AG04449 (cell line): ENCODE data around the gene PRKAR1B.

Experiments
- CTCF ChIA-PET: fragments of 350-600 bp; formaldehyde crosslinking; extraction: SDS; loops from one replicate; lab custom pipeline; 2021; ENCODE audit warnings: antibody characterized with exemption; lab: Yijun Ruan, JAX
- POLR2A ChIA-PET: fragments of 400-600, 350-600 bp; formaldehyde crosslinking; extraction: SDS; loops from one replicate; lab custom pipeline; 2020; ENCODE audit warnings: antibody characterized with exemption, inconsistent platforms; lab: Yijun Ruan, JAX
- DNase-seq: peaks from one replicate; pipeline ENCODE4 v3.0.0-alpha.2; 2010; ENCODE audit warnings: low read depth, low spot score
- H3K4me3 ChIP-seq: 2 replicates; pipeline ENCODE4 v1.5.1; 2011; ENCODE audit warnings: low read depth, mild to moderate bottlenecking, control low read depth, low read length
- CTCF ChIP-seq: IDR thresholded peaks from one replicate; pipeline ENCODE4 v1.5.1; 2011; ENCODE audit warnings: mild to moderate bottlenecking, moderate library complexity, low read length, control low read depth, inconsistent platforms; ENCODE audit not compliant: insufficient read depth; ENCODE audit errors: missing control alignments

The PRKAR1B gene

DNA sequence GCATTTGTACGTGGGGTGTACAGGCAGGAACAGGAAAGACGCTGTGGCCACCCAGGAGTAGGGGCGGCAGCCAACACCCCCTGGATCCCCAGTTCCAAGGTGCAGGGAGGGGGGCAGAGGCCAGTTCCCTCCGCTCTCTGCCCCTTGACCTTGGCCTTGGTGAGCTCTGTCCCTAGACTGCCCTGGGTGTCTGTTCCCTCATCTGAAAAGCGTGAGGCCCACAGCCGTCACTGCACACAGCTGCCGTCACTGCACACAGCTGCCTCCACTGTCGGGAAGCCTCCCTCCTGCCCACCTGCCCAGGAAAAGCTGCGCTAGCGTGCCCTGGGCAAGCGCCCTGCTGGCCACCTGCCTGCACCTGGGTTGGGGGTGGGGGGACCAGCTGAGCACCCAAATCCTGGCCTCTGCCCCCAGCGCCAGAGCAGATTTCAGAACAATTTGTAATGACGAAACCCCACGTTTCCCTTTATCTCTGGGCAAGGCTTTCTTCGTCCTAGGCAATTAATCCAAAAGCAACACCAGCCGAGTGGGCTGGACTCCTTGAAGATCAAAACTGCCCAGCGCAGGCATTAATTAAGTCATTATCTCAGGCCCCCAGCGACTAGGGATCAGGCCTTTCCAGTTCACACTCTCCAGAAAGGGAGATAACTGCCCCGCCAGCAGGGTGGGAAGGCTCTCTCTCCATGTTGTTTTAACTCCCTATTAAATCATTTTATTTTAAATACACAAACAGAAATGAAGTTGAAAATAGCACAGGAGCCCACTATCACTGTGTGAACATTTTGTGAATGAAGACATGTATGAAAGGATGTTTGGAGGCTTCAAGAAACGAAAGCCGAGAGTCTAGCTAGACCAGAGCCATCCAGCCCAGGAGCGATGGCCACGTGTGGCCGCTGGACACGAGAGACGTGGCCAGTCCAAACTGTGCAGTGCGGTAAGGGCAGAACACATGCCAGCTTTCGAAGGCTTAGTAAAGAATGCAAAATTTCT lies 203.4 kb downstream of the PRKAR1B start:
- ChIA-PET POLR2A (interaction anchor here (1.1 kb wide), 1 partner anchor 19 kb away, joined by 3 read pairs; no protein-coding TSS in a partner anchor), CTCF (interaction anchor here (0.8 to 3.2 kb wide), 3 partner anchors 10 to 202 kb away, joined by 3 to 9 read pairs (median 4); no protein-coding TSS in a partner anchor)
- no peak overlapping the region for H3K4me3 ChIP-seq
- no peak for TF ChIP-seq CTCF
- DNase-seq, result no peak

- TF ChIP-seq CTCF, result no peak
- no peak for DNase-seq
- H3K4me3 ChIP-seq, result no peak overlapping the region
- ChIA-PET CTCF (interaction anchor here (3.2 kb wide), 1 partner anchor 202 kb away, joined by 9 read pairs; no protein-coding TSS in a partner anchor), POLR2A (interaction anchor here (1.1 kb wide), 1 partner anchor 20 kb away, joined by 3 read pairs; no protein-coding TSS in a partner anchor)
These were observed 204.1 kb downstream of the PRKAR1B start for GRCh38 chr7:522951-523314.

GRCh38 chr7:522071-522950 lies 204.8 kb downstream of the PRKAR1B start:
- ChIA-PET POLR2A (no interaction called here), CTCF (interaction anchor here (1.0 to 1.1 kb wide), 3 partner anchors 11 to 16 kb away, joined by 3 to 4 read pairs (median 3); no protein-coding TSS in a partner anchor)
- H3K4me3 ChIP-seq, result peak overlapping the region; percentile 41
- no peak for DNase-seq
- TF ChIP-seq CTCF, result no peak

GRCh38 chr7:521221-522070 lies 205.6 kb downstream of the PRKAR1B start:
- no peak for TF ChIP-seq CTCF
- H3K4me3 ChIP-seq, result peak overlapping the region; percentile 41
- no peak for DNase-seq
- CTCF ChIA-PET, result interaction anchor here (1.0 to 1.1 kb wide), 4 partner anchors 11 to 17 kb away, joined by 3 to 4 read pairs (median 3); no protein-coding TSS in a partner anchor
- POLR2A ChIA-PET, result no interaction called here

DNA sequence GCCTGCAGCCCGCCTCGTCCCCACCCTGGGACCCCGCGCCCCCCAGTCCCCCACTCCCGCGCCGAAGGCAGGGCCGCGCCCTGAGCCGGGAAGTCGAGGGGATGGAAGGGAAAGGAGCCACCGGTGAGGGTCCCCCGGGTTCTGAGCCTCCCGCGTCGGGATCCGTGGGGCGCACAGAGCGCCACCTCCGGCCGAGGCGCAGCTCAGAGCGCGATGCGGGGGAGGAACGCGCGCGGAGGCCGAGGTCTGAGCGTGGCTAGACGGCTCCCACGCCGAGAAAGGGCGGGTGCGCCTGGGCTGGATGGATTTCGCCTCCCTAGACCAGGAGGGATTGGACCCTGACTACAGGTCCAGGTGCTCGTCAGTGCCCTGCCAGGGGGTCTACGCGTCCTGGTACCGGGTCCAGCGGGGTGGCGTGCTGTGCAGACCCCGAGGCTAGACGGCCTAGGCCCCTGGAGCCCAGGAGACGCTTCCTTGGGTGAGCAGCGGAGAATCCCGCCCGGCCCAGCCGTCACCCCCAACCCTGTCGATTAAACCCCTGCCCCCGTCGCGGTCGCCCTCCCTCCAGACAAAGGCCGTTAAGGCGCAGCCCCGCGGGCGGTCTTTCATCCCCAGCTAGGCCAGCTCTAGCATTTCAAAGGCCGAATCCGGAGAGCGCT lies 206.4 kb downstream of the PRKAR1B start:
- ChIA-PET POLR2A (interaction anchor here (1.0 to 2.1 kb wide), 2 partner anchors 18 to 99 kb away, joined by 3 to 7 read pairs; no protein-coding TSS in a partner anchor), CTCF (interaction anchor here (0.6 to 1.4 kb wide), 6 partner anchors 12 to 190 kb away, joined by 3 to 8 read pairs (median 4); no protein-coding TSS in a partner anchor)
- TF ChIP-seq CTCF, result peak; percentile 21
- no peak for DNase-seq
- H3K4me3 ChIP-seq, result peak overlapping the region; percentile 47
